H54 (cell line): Measurements from ENCODE around the gene USHBP1.
A peak's percentile ranks its signal among the peaks of the same experiment; 100 is the strongest.

ENCODE experiments used
- DNase-seq: peaks from one replicate; pipeline ENCODE4 v3.0.0; 2011; ENCODE audit warnings: low spot score, mixed read lengths; ENCODE audit not compliant: insufficient read length
- FAIRE-seq: peaks from 3 replicates; lab custom pipeline; 2011; peaks lifted over from hg19 to GRCh38; lab: Jason Lieb, UNC
- POLR2A ChIP-seq: IDR thresholded peaks from 2 replicates; pipeline ENCODE4 v1.6.1; 2011; ENCODE audit warnings: low read depth, mild to moderate bottlenecking, low read length

The USHBP1 gene

GRCh38 chr19:17213334-17213733, 51.2 kb downstream of the USHBP1 start:
- DNase-seq (no peak), FAIRE-seq (no peak)

GRCh38 chr19:17211547-17212446, 52.7 kb downstream of the USHBP1 start:
- no peak for TF ChIP-seq POLR2A
- FAIRE-seq (no peak), DNase-seq (no peak)

More at GRCh38 chr19:17213334-17213733, 51.2 kb downstream of the USHBP1 start:
- no peak for TF ChIP-seq POLR2A

GRCh38 chr19:17210296-17210695, 54.2 kb downstream of the USHBP1 start:
- TF ChIP-seq POLR2A, result no peak
- DNase-seq (no peak), FAIRE-seq (no peak)

GRCh38 chr19:17209126-17210036, 55.2 kb downstream of the USHBP1 start:
- FAIRE-seq, result no peak
- DNase-seq, result peak; percentile 67
- TF ChIP-seq POLR2A, result no peak

GRCh38 chr19:17206736-17207581, 57.6 kb downstream of the USHBP1 start:
- no peak for DNase-seq
- no peak for FAIRE-seq
- TF ChIP-seq POLR2A, result no peak

GRCh38 chr19:17205237-17206140, 59.1 kb downstream of the USHBP1 start:
- TF ChIP-seq POLR2A, result no peak
- DNase-seq (no peak), FAIRE-seq (no peak)

- no peak for FAIRE-seq
- no peak for DNase-seq
These were observed 61.8 kb downstream of the USHBP1 start for GRCh38 chr19:17202713-17203112.

GRCh38 chr19:17202249-17202648, 62.3 kb downstream of the USHBP1 start:
- FAIRE-seq, result no peak
- no peak for TF ChIP-seq POLR2A
- DNase-seq, result no peak

More at GRCh38 chr19:17202713-17203112, 61.8 kb downstream of the USHBP1 start:
- no peak for TF ChIP-seq POLR2A

GRCh38 chr19:17200408-17201079, 64.0 kb downstream of the USHBP1 start:
- FAIRE-seq (no peak), DNase-seq (no peak)
- TF ChIP-seq POLR2A, result no peak
